OCI-LY7 (cell line): Measurements from ENCODE around the gene NELL1. TPM values are rescaled to one million over a fixed set of nuclear protein-coding genes. Genes with fewer than 3 reads are reported as not detected.

Experiments
- BruUV-seq: library from RNA; stranded (reverse); fragments of 400-500 nt; replicated peaks from 2 replicates; lab custom pipeline; 2021; lab: Mats Ljungman, UMichigan
- CTCF ChIA-PET: fragments of 300-600 bp; sonication (Branson Sonifier 250); formaldehyde crosslinking; loops from one replicate; lab custom pipeline; 2022; ENCODE audit warnings: antibody characterized with exemption; ENCODE audit not compliant: unreplicated experiment; lab: Charles Lee
- POLR2A ChIA-PET: fragments of 300-600 bp; sonication (Branson Sonifier 250); formaldehyde crosslinking; loops from one replicate; lab custom pipeline; 2022; ENCODE audit warnings: antibody characterized with exemption; lab: Charles Lee
- DNase-seq: peaks from one replicate; pipeline ENCODE4 v3.0.0-alpha.2; 2015; ENCODE audit warnings: low spot score
- H2AFZ ChIP-seq: fragments of 200-600 bp; sonication (generic), shearing (Covaris generic); 2 replicates; pipeline ENCODE4 v1.6.1; 2014; ENCODE audit warnings: mild to moderate bottlenecking, antibody characterized with exemption, low read length, moderate library complexity
- H3K27ac ChIP-seq: fragments of 200-600 bp; sonication (generic); 2 replicates; pipeline ENCODE4 v1.5.1; 2014; ENCODE audit warnings: mixed run types, low read depth, mild to moderate bottlenecking, moderate library complexity, low read length, inconsistent platforms; ENCODE audit not compliant: poor library complexity, severe bottlenecking
- H3K36me3 ChIP-seq: fragments of 200-600 bp; sonication (generic); 2 replicates; pipeline ENCODE4 v1.6.1; 2014; ENCODE audit warnings: mild to moderate bottlenecking, antibody characterized with exemption, low read length, moderate library complexity, mixed read lengths; ENCODE audit not compliant: insufficient read depth
- H3K4me1 ChIP-seq: fragments of 200-600 bp; sonication (generic); 2 replicates; pipeline ENCODE4 v1.5.1; 2014; ENCODE audit warnings: mild to moderate bottlenecking, low read length; ENCODE audit not compliant: insufficient read depth, poor library complexity, severe bottlenecking
- H3K4me2 ChIP-seq: fragments of 200-600 bp; sonication (generic); 2 replicates; pipeline ENCODE4 v1.6.1; 2014; ENCODE audit warnings: mild to moderate bottlenecking, low read length
- H3K4me3 ChIP-seq: fragments of 200-600 bp; sonication (generic); 2 replicates; pipeline ENCODE4 v1.5.1; 2014; ENCODE audit warnings: mild to moderate bottlenecking, low read depth, low read length; ENCODE audit not compliant: poor library complexity, severe bottlenecking
- H3K79me2 ChIP-seq: fragments of 200-600 bp; sonication (generic); 2 replicates; pipeline ENCODE4 v1.6.1; 2016; ENCODE audit warnings: low read depth, mild to moderate bottlenecking, low read length, moderate library complexity, mixed read lengths; ENCODE audit not compliant: insufficient read depth
- H3K9me2 ChIP-seq: fragments of 200-600 bp; sonication (generic); 2 replicates; pipeline ENCODE4 v1.6.1; 2016; ENCODE audit warnings: mild to moderate bottlenecking, low read length, mixed read lengths; ENCODE audit not compliant: insufficient read depth
- H3K9me3 ChIP-seq: fragments of 200-600 bp; sonication (generic); 2 replicates; pipeline ENCODE4 v1.6.1; 2014; ENCODE audit warnings: mild to moderate bottlenecking, mixed run types, low read length, mixed read lengths
- H4K20me1 ChIP-seq: fragments of 200-600 bp; sonication (generic); 2 replicates; pipeline ENCODE4 v1.6.1; 2014; ENCODE audit warnings: mild to moderate bottlenecking, antibody characterized with exemption, low read length, moderate library complexity, mixed read lengths; ENCODE audit not compliant: insufficient read depth
- CTCF ChIP-seq: fragments of 200-600 bp; sonication (generic); conservative IDR thresholded peaks from 2 replicates; pipeline ENCODE4 v1.5.1; 2014; ENCODE audit warnings: mild to moderate bottlenecking, antibody characterized with exemption, low read length, moderate library complexity, mixed read lengths
- EZH2phosphoT487 ChIP-seq: fragments of 200-600 bp; sonication (generic); IDR thresholded peaks from 2 replicates; pipeline ENCODE4 v1.6.1; 2018; ENCODE audit warnings: low read depth, borderline replicate concordance, mild to moderate bottlenecking, mixed run types, antibody characterized with exemption, low read length, moderate library complexity, mixed read lengths
- intact Hi-C: fragments of 100-400 bp; cut with micrococcal nuclease; formaldehyde crosslinking; loops from one replicate; pipeline ENCODE4 v1.10.0; 2022; ENCODE audit not compliant: unreplicated experiment
- total RNA-seq, 2 experiments: library from RNA; depleted of rRNA in 1 of 2; stranded (reverse); fragments of >200 nt in 1 of 2; shearing (Covaris generic) in 1 of 2; gene quantifications; 2 replicates each; pipeline ENCODE4 v1.2.3, GENCODE V29; 2014 to 2022

Gene NELL1
- total RNA-seq, 2 experiments from 2014 or later: not detected

GRCh38 chr11:21110415-21110814, 441.0 kb downstream of the NELL1 start:
- Histone ChIP-seq H3K4me1 (no peaks in the 10 kb centered on the region), H3K9me3 (no peaks in the 10 kb centered on the region), H4K20me1 (no peaks in the 10 kb centered on the region), H3K4me3 (no peak overlapping the region), H3K9me2 (no peaks in the 10 kb centered on the region), H3K36me3 (no peaks in the 10 kb centered on the region), H2AFZ (no peak overlapping the region), H3K79me2 (no peaks in the 10 kb centered on the region), H3K27ac (no peak overlapping the region), H3K4me2 (no peak overlapping the region)
- intact Hi-C loops: no loop called here
- no TSS peak for BruUV-seq
- no peak for TF ChIP-seq CTCF
- no peak for TF ChIP-seq EZH2phosphoT487
- no peak for DNase-seq
- ChIA-PET CTCF (no interaction called here), POLR2A (no interaction called here)

- CTCF ChIA-PET: no interaction called here
- intact Hi-C loops: no loop called here
- no peak for TF ChIP-seq CTCF
- Histone ChIP-seq H3K4me1 (no peaks in the 10 kb centered on the region), H2AFZ (no peak overlapping the region), H4K20me1 (no peaks in the 10 kb centered on the region), H3K79me2 (no peaks in the 10 kb centered on the region), H3K9me3 (no peaks in the 10 kb centered on the region), H3K4me3 (no peak overlapping the region), H3K36me3 (no peaks in the 10 kb centered on the region), H3K27ac (no peak overlapping the region), H3K9me2 (no peaks in the 10 kb centered on the region), H3K4me2 (no peak overlapping the region)
- no TSS peak for BruUV-seq
- DNase-seq: no peak
- POLR2A ChIA-PET: no interaction called here
These were observed 444.5 kb downstream of the NELL1 start for GRCh38 chr11:21113876-21114275.

- Histone ChIP-seq H3K4me2 (no peak overlapping the region), H3K4me1 (no peaks in the 10 kb centered on the region), H2AFZ (no peak overlapping the region), H3K4me3 (no peak overlapping the region), H3K36me3 (no peaks in the 10 kb centered on the region), H3K27ac (no peak overlapping the region), H3K9me3 (no peaks in the 10 kb centered on the region), H3K79me2 (no peaks in the 10 kb centered on the region), H4K20me1 (no peaks in the 10 kb centered on the region), H3K9me2 (no peaks in the 10 kb centered on the region)
- no peak for DNase-seq
- POLR2A ChIA-PET: no interaction called here
- intact Hi-C loops: no loop called here
- no TSS peak for BruUV-seq
- TF ChIP-seq CTCF (no peak), EZH2phosphoT487 (no peak)
- CTCF ChIA-PET: no interaction called here
These were observed 446.6 kb downstream of the NELL1 start for GRCh38 chr11:21116009-21116408.
